H1 (cell line): ENCODE measurements around the gene UQCRQ. TPM values are rescaled to one million over a fixed set of nuclear protein-coding genes. Genes with fewer than 3 reads are reported as not detected.

ENCODE experiments used
- BACH1 ChIP-seq: IDR thresholded peaks from 2 replicates; pipeline ENCODE4 v1.6.1; 2012; ENCODE audit warnings: low read length, improper control_type of control experiment
- CHD1 ChIP-seq: IDR thresholded peaks from 2 replicates; pipeline ENCODE4 v1.6.1; 2012; ENCODE audit warnings: low read depth, low read length, improper control_type of control experiment
- CREB1 ChIP-seq: IDR thresholded peaks from 2 replicates; pipeline ENCODE4 v1.6.1; 2012; ENCODE audit warnings: inconsistent platforms
- E2F6 ChIP-seq: IDR thresholded peaks from 2 replicates; pipeline ENCODE4 v1.6.1; 2012; ENCODE audit warnings: inconsistent platforms
- GTF2F1 ChIP-seq: IDR thresholded peaks from 2 replicates; pipeline ENCODE4 v1.6.1; 2012; ENCODE audit warnings: low read depth, low read length, improper control_type of control experiment, borderline replicate concordance
- HDAC2 ChIP-seq, 2 experiments: fragments of 300-600 bp in 1 of 2; sonication (generic) in 1 of 2; IDR thresholded peaks; 2 replicates each; pipeline ENCODE4 v1.6.1; 2011 to 2012; ENCODE audit warnings: low read depth in 2 of 2, low read length in 2 of 2, mild to moderate bottlenecking in 2 of 2, moderate library complexity in 2 of 2, borderline replicate concordance in 1 of 2, inconsistent platforms in 1 of 2
- KDM4A ChIP-seq: IDR thresholded peaks from one replicate; pipeline ENCODE4 v1.7.1; 2012; ENCODE audit warnings: low read depth, mild to moderate bottlenecking, moderate library complexity, low read length, inconsistent platforms; ENCODE audit not compliant: severe bottlenecking
- MAX ChIP-seq: IDR thresholded peaks from 2 replicates; pipeline ENCODE4 v1.6.1; 2012; ENCODE audit warnings: inconsistent platforms
- NANOG ChIP-seq: IDR thresholded peaks from 2 replicates; pipeline ENCODE4 v1.6.1; 2011; ENCODE audit warnings: low read length, low read depth, mild to moderate bottlenecking, inconsistent platforms; ENCODE audit not compliant: insufficient read depth, poor library complexity, severe bottlenecking
- RAD21 ChIP-seq, 2 experiments: IDR thresholded peaks in 1 of 2; conservative IDR thresholded peaks in 1 of 2; 2 replicates each; pipeline ENCODE4 v1.6.1; 2011; ENCODE audit warnings: low read depth in 2 of 2, low read length in 2 of 2, improper control_type of control experiment in 1 of 2, inconsistent platforms in 1 of 2, mild to moderate bottlenecking in 1 of 2, moderate library complexity in 1 of 2
- SIN3A ChIP-seq, 2 experiments: IDR thresholded peaks in 1 of 2; conservative IDR thresholded peaks in 1 of 2; 2 replicates each; pipeline ENCODE4 v1.6.1; 2011 to 2012; ENCODE audit warnings: low read length in 2 of 2, improper control_type of control experiment in 1 of 2, low read depth in 1 of 2, mild to moderate bottlenecking in 1 of 2
- SUZ12 ChIP-seq: fragments of 200-600 bp; sonication (generic); IDR thresholded peaks from 2 replicates; pipeline ENCODE4 v1.6.1; 2012; ENCODE audit warnings: mild to moderate bottlenecking, inconsistent platforms, low read length, moderate library complexity, mixed read lengths
- TAF7 ChIP-seq: optimal IDR thresholded peaks from 2 replicates; pipeline ENCODE3; 2011; ENCODE audit warnings: low read depth, mild to moderate bottlenecking, inconsistent platforms, low read length, moderate library complexity, borderline replicate concordance
- polyA plus RNA-seq, 7 experiments: library from polyadenylated mRNA; depleted of rRNA in 3 of 7; stranded (reverse) in 5 of 7; unstranded in 2 of 7; fragments of >200 nt in 5 of 7; fragments of 200-250 nt in 2 of 7; gene quantifications; 1 replicate in 5 of 7; 2 replicates in 1 of 7; 4 replicates in 1 of 7; pipeline versions ENCODE4 v1.2.1 to v1.2.3, GENCODE V29; 2011 to 2013; ENCODE audit warnings: missing spikeins in 2 of 7, mixed read lengths in 2 of 7
- total RNA-seq: library from RNA; stranded (reverse); fragmentation: NEBNext Ultra II Directional; extraction: Animal tissue kit (Norgen Biotek cat#: 25700); gene quantifications from 2 replicates; pipeline ENCODE4 v1.2.1, GENCODE V29; 2021

UQCRQ gene
- total and polyA plus RNA-seq, 2 of the 8 experiments (the other 6 are each of a cell fraction or from before 2014, with no cell fraction given) = 177 to 293 TPM

GRCh38 chr5:132829742-132830435 is 36.6 kb upstream of the UQCRQ start (continued):
- TF ChIP-seq SIN3A (conservative IDR thresholded peaks at IDR 0.05 in 1 of 2, IDR thresholded peaks at IDR 0.05 in 1 of 2; ENCODE audit: low read depth in 1 of 2, low read length in 2 of 2) (peak in 1 of 2 experiments; percentile 47; a peak in 1 of 4 replicates), CREB1 (0 out of 2 replicates have a peak, but pooled peaks have one; percentile 38), NANOG (no peak), E2F6 (peak; percentile 69), MAX (peak; percentile 80), HDAC2 (IDR thresholded peaks at IDR 0.05; ENCODE audit: borderline replicate concordance in 1 of 2, low read depth in 2 of 2, low read length in 2 of 2) (0 out of 4 replicates have a peak, but pooled peaks of 1 of the 2 experiments have one; percentile 29), SUZ12 (peak; percentile 68; the same call in 1 of the 2 replicates), GTF2F1 (no peak), RAD21 (IDR thresholded peaks at IDR 0.05 in 1 of 2, conservative IDR thresholded peaks at IDR 0.05 in 1 of 2; ENCODE audit: low read depth in 2 of 2, low read length in 2 of 2) (peak; percentile 67 to 77), KDM4A (peak; percentile 81), CHD1 (no peak), BACH1 (no peak; the same call in 1 of the 2 replicates), TAF7 (no peak)
